ENCODE results near the gene RUNX2. TPM values are rescaled to one million over a fixed set of nuclear protein-coding genes. Genes with fewer than 3 reads are reported as not detected.
A peak's percentile ranks its signal among the peaks of the same experiment; 100 is the strongest.

The RUNX2 gene
- total RNA-seq, 4 donors from 2014 or later = 1.4 to 40.4 (median 5.1) TPM

- H3K4me1 ChIP-seq = peaks cover 0 to 15% (median 0%) of the 10 kb centered on the region in 4 donors
- DNase-seq = no peak
- no peaks in the 10 kb centered on the region for H3K36me3 ChIP-seq
- TF ChIP-seq CTCF (IDR thresholded peaks at IDR 0.05) (no peak), POLR2A (IDR thresholded peaks at IDR 0.05) (no peak)
- H3K27me3 ChIP-seq = no peaks in the 10 kb centered on the region
- H3K4me3 ChIP-seq = no peak overlapping the region
- no peaks in the 10 kb centered on the region for H3K9me3 ChIP-seq
- H3K27ac ChIP-seq = peak overlapping the region; percentile 8 to 49 (median 34)
These were observed 117.2 kb downstream of the RUNX2 start for GRCh38 chr6:45445364-45445748.

- H3K27me3 ChIP-seq = no peaks in the 10 kb centered on the region
- peak overlapping the region; percentile 8 to 49 (median 34) for H3K27ac ChIP-seq
- H3K4me3 ChIP-seq = no peak overlapping the region
- H3K9me3 ChIP-seq = no peaks in the 10 kb centered on the region
- peaks cover 0 to 15% (median 0%) of the 10 kb centered on the region in 4 donors for H3K4me1 ChIP-seq
- DNase-seq = peak in 2 of 3 donors; percentile 28 to 78
- no peaks in the 10 kb centered on the region for H3K36me3 ChIP-seq
- TF ChIP-seq POLR2A (IDR thresholded peaks at IDR 0.05) (no peak), CTCF (IDR thresholded peaks at IDR 0.05) (no peak)
These were observed 117.8 kb downstream of the RUNX2 start for GRCh38 chr6:45445749-45446549.

GRCh38 chr6:45447005-45447404 lies 118.9 kb downstream of the RUNX2 start:
- Histone ChIP-seq H3K36me3 (no peaks in the 10 kb centered on the region), H3K27me3 (no peaks in the 10 kb centered on the region), H3K4me3 (no peak overlapping the region), H3K27ac (no peak overlapping the region), H3K4me1 (peaks cover 0 to 15% (median 0%) of the 10 kb centered on the region in 4 donors), H3K9me3 (no peaks in the 10 kb centered on the region)
- TF ChIP-seq POLR2A (IDR thresholded peaks at IDR 0.05) (no peak), CTCF (IDR thresholded peaks at IDR 0.05) (no peak)
- DNase-seq = no peak

GRCh38 chr6:45447716-45448115 lies 119.6 kb downstream of the RUNX2 start:
- H3K27me3 ChIP-seq = no peaks in the 10 kb centered on the region
- H3K36me3 ChIP-seq = no peaks in the 10 kb centered on the region
- no peak overlapping the region for H3K27ac ChIP-seq
- DNase-seq = no peak
- no peak overlapping the region for H3K4me3 ChIP-seq
- no peaks in the 10 kb centered on the region for H3K9me3 ChIP-seq
- TF ChIP-seq CTCF (IDR thresholded peaks at IDR 0.05) = no peak
- no peak for TF ChIP-seq POLR2A (IDR thresholded peaks at IDR 0.05)
- H3K4me1 ChIP-seq = peaks cover 0 to 15% (median 0%) of the 10 kb centered on the region in 4 donors

GRCh38 chr6:45448417-45449389 lies 120.6 kb downstream of the RUNX2 start:
- Histone ChIP-seq H3K27me3 (no peaks in the 10 kb centered on the region), H3K4me1 (peaks cover 0 to 15% (median 0%) of the 10 kb centered on the region in 4 donors), H3K27ac (peak overlapping the region in 1 of 4 donors; percentile 31), H3K4me3 (no peak overlapping the region), H3K9me3 (no peaks in the 10 kb centered on the region), H3K36me3 (no peaks in the 10 kb centered on the region)
- no peak for TF ChIP-seq POLR2A (IDR thresholded peaks at IDR 0.05)
- TF ChIP-seq CTCF (IDR thresholded peaks at IDR 0.05) = no peak
- DNase-seq = no peak

All from Peyer's patch (tissue), 4 donors.